Thyroid gland (tissue), 4 donors: ENCODE measurements around the gene PIP4P1.

ENCODE experiments used
- CTCF ChIP-seq, 6 experiments: fragments of 200-600 bp in 3 of 6; fragments of 450-650 bp in 3 of 6; sonication (generic) in 3 of 6; IDR thresholded peaks; one replicate each; pipeline ENCODE4 v1.5.1; 2016 to 2019; ENCODE audit warnings: antibody characterized with exemption in 6 of 6, mild to moderate bottlenecking in 2 of 6, inconsistent platforms in 1 of 6, moderate library complexity in 1 of 6
- POLR2A ChIP-seq, 2 donors: fragments of 450-650 bp; IDR thresholded peaks; one replicate each; pipeline ENCODE4 v1.6.1; 2017; ENCODE audit warnings: antibody characterized with exemption in 2 of 2, mild to moderate bottlenecking in 2 of 2, moderate library complexity in 1 of 2

- TF ChIP-seq CTCF (IDR thresholded peaks at IDR 0.05), result no peak
- TF ChIP-seq POLR2A (IDR thresholded peaks at IDR 0.05), result no peak
Observed at GRCh38 chr14:20441461-20441860, 19.8 kb downstream of the PIP4P1 start.
